Transverse colon (tissue), 4 donors: Measurements from ENCODE around the gene RUBCNL. TPM values are rescaled to one million over a fixed set of nuclear protein-coding genes. Genes with fewer than 3 reads are reported as not detected.
"Not testable (repeated sequence)": the region's sequence is repeated elsewhere in the genome, so short reads cannot be mapped to it uniquely, and the experiment has no call there.

ENCODE experiments used
- DNase-seq: peaks from one replicate; pipeline ENCODE4 v3.0.0-alpha.2; 2019
- H3K27ac ChIP-seq, 4 donors: fragments of 200-600 bp; sonication (generic); 2 replicates each; pipeline ENCODE4 v1.5.1; 2016 to 2018; ENCODE audit warnings: inconsistent platforms in 4 of 4
- H3K27me3 ChIP-seq: fragments of 200-600 bp; sonication (generic); 2 replicates; pipeline ENCODE4 v1.5.1; 2017; ENCODE audit warnings: inconsistent platforms
- H3K36me3 ChIP-seq, 4 donors: fragments of 200-600 bp; sonication (generic); 2 replicates each; pipeline ENCODE4 v1.5.1; 2017 to 2019; ENCODE audit warnings: inconsistent platforms in 4 of 4
- H3K4me1 ChIP-seq, 4 donors: fragments of 200-600 bp; sonication (generic); 2 replicates each; pipeline ENCODE4 v1.5.1; 2017 to 2020; ENCODE audit warnings: inconsistent platforms in 4 of 4
- H3K4me3 ChIP-seq, 4 donors: fragments of 200-600 bp; sonication (generic); 1 replicate in 1 of 4; 2 replicates in 3 of 4; pipeline versions ENCODE4 v1.5.1 to v1.6.1; 2017 to 2019; ENCODE audit warnings: inconsistent platforms in 4 of 4
- H3K9me3 ChIP-seq, 2 donors: fragments of 200-600 bp; sonication (generic); 2 replicates each; pipeline ENCODE4 v1.5.1; 2017 to 2019; ENCODE audit warnings: inconsistent platforms in 2 of 2
- EP300 ChIP-seq: sonication (generic); formaldehyde crosslinking; IDR thresholded peaks from one replicate; pipeline ENCODE4 v1.6.1; 2017; ENCODE audit warnings: antibody characterized with exemption, low read depth
- POLR2A ChIP-seq: fragments of 450-650 bp; IDR thresholded peaks from one replicate; pipeline ENCODE4 v1.6.1; 2016; ENCODE audit warnings: antibody characterized with exemption, mild to moderate bottlenecking, moderate library complexity
- POLR2AphosphoS5 ChIP-seq, 3 donors: sonication (generic); formaldehyde crosslinking; IDR thresholded peaks; one replicate each; pipeline ENCODE4 v1.6.1; 2016; ENCODE audit warnings: antibody characterized with exemption in 3 of 3
- WGBS, 2 donors: methylation state at CpG; one replicate each; pipeline ENCODE4 v1.1.5; 2018; ENCODE audit warnings: low coverage in 1 of 2; 5-methylcytosine and 5-hydroxymethylcytosine counted together
- in situ Hi-C, 4 donors: fragments of 200-750 bp; cut with MboI; loops; one replicate each; pipeline versions ENCODE4 v1.15.0 to v1.15.1; 2017; ENCODE audit warnings: low sequenced_read_pairs in 3 of 4, low pct_ligation_motif_present in 1 of 4, low pct_unique_long_range_greater_than_20kb in 1 of 4
- intact Hi-C: fragments of 100-400 bp; cut with DNase I; formaldehyde crosslinking; loops from one replicate; pipeline ENCODE4 v1.15.1; 2023; ENCODE audit warnings: low total_unique reads
- total RNA-seq, 4 donors: library from RNA; depleted of rRNA; stranded (reverse); fragments of >200 nt; gene quantifications; one replicate each; pipeline ENCODE4 v1.1.0, GENCODE V29; 2016
- TF ChIP-seq, protein P1 (sequence below), 5 experiments: fragments of 200-600 bp in 3 of 5; fragments of 450-650 bp in 2 of 5; sonication (generic) in 3 of 5; IDR thresholded peaks; 1 replicate in 2 of 5; 2 replicates in 3 of 5; pipeline ENCODE4 v1.5.1; 2016 to 2017; ENCODE audit warnings: antibody characterized with exemption in 5 of 5, inconsistent platforms in 3 of 5, mild to moderate bottlenecking in 2 of 5, moderate library complexity in 1 of 5

The RUBCNL gene
- total RNA-seq, 4 donors from 2014 or later = 2.8 to 27.2 (median 14.2) TPM

DNA sequence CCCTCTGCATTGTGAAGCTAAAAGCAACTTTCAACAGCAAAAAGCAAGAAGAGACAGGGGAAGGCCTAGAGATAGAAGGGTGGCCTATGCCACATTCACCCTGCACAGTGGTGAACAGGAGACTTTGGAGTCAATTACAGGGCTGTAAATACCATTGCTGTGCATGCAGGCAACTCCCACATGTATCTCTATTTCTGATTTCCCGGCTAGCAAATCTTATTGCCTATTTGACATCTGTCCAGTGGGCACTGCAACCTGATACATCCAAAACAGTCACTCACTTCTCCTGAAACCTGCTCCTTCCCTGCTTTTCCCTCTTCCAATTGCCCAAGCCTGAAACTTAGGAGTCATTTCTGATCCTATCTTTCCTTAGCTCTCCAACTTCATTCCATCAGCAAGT lies 13.4 kb downstream of the RUBCNL start:
- no peaks in the 10 kb centered on the region for H3K9me3 ChIP-seq
- intact Hi-C loops (no loop called here), in situ Hi-C loops (no loop called here)
- WGBS, 2 donors = 42 to 50% methylated on average over 1 of the region's 1 CpG
- no peaks in the 10 kb centered on the region for H3K27me3 ChIP-seq
- TF ChIP-seq POLR2A = peak; percentile 55
- peak in 2 of 3 donors; percentile 70 to 80 for TF ChIP-seq POLR2AphosphoS5 (IDR thresholded peaks at IDR 0.05)
- TF ChIP-seq EP300 = no peak
- no peaks in the 10 kb centered on the region for H3K36me3 ChIP-seq
- DNase-seq = peak; percentile 51
- peaks cover 0 to 69% (median 25%) of the 10 kb centered on the region in 4 donors for H3K4me1 ChIP-seq
- peak overlapping the region in 1 of 4 donors; percentile 18 for H3K4me3 ChIP-seq
- peak overlapping the region; percentile 79 to 82 (median 80) for H3K27ac ChIP-seq

DNA sequence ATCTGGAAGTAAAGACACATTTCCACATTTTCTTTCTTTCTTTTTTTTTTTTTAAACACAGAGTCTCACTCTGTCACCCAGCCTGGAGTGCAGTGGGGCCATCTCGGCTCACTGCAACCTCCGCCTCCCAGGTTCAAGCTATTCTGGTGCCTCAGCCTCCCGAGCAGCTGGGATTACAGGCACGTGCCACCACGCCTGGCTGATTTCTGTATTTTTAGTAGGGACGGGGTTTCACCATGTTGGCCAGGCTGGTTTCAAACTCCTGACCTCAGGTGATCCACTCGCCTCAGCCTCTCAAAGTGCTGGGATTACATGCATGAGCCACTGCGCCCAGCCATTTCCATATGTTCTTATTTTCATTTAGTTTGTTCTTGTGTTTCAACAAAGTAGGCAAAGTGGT lies 14.1 kb downstream of the RUBCNL start:
- H3K9me3 ChIP-seq, in situ Hi-C loops, H3K36me3 ChIP-seq, H3K27me3 ChIP-seq, intact Hi-C loops, DNase-seq: not testable (repeated sequence)
- peak overlapping the region in 1 of 4 donors; percentile 18 for H3K4me3 ChIP-seq
- peaks cover 0 to 70% (median 23%) of the 10 kb centered on the region in 4 donors for H3K4me1 ChIP-seq
- peak overlapping the region; percentile 79 to 82 (median 80) for H3K27ac ChIP-seq
- WGBS, 2 donors = 57 to 83% methylated on average over 1 to 8 of the region's 8 CpGs

DNA sequence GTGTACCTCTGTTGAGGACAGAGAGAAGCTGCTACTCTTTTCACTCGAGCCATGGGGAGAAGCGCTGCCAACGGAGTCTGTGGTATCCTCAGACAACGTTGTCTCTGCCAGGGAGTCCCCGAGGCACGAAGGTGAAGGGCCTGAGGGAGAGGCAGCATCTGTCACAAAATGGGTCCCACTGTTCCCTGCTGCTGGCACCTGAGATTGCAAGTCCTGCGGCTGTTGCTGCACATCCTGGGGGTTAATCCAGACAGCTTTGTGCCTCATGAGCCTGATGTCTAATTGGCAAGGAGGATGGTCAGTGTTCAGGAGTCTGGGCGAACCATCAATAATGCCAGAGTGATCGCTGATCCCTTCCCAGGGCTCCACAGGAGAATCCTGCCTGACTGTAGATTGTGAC lies 15.0 kb downstream of the RUBCNL start:
- Histone ChIP-seq H3K27me3 (no peaks in the 10 kb centered on the region), H3K36me3 (no peaks in the 10 kb centered on the region), H3K27ac (peak overlapping the region in 1 of 4 donors; percentile 82), H3K9me3 (no peaks in the 10 kb centered on the region), H3K4me1 (peaks cover 0 to 62% (median 21%) of the 10 kb centered on the region in 4 donors), H3K4me3 (no peak overlapping the region)
- TF ChIP-seq POLR2A (no peak), POLR2AphosphoS5 (IDR thresholded peaks at IDR 0.05) (no peak), EP300 (no peak)
- TF ChIP-seq, protein P1, sequence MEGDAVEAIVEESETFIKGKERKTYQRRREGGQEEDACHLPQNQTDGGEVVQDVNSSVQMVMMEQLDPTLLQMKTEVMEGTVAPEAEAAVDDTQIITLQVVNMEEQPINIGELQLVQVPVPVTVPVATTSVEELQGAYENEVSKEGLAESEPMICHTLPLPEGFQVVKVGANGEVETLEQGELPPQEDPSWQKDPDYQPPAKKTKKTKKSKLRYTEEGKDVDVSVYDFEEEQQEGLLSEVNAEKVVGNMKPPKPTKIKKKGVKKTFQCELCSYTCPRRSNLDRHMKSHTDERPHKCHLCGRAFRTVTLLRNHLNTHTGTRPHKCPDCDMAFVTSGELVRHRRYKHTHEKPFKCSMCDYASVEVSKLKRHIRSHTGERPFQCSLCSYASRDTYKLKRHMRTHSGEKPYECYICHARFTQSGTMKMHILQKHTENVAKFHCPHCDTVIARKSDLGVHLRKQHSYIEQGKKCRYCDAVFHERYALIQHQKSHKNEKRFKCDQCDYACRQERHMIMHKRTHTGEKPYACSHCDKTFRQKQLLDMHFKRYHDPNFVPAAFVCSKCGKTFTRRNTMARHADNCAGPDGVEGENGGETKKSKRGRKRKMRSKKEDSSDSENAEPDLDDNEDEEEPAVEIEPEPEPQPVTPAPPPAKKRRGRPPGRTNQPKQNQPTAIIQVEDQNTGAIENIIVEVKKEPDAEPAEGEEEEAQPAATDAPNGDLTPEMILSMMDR (IDR thresholded peaks at IDR 0.05) = no peak
- DNase-seq = no peak
- WGBS, 2 donors = 86% methylated on average over 9 of the region's 9 CpGs; no CpG with 5 or more reads in 1 of the 2 donors
- in situ Hi-C loops = no loop called here
- intact Hi-C loops = no loop called here

DNA sequence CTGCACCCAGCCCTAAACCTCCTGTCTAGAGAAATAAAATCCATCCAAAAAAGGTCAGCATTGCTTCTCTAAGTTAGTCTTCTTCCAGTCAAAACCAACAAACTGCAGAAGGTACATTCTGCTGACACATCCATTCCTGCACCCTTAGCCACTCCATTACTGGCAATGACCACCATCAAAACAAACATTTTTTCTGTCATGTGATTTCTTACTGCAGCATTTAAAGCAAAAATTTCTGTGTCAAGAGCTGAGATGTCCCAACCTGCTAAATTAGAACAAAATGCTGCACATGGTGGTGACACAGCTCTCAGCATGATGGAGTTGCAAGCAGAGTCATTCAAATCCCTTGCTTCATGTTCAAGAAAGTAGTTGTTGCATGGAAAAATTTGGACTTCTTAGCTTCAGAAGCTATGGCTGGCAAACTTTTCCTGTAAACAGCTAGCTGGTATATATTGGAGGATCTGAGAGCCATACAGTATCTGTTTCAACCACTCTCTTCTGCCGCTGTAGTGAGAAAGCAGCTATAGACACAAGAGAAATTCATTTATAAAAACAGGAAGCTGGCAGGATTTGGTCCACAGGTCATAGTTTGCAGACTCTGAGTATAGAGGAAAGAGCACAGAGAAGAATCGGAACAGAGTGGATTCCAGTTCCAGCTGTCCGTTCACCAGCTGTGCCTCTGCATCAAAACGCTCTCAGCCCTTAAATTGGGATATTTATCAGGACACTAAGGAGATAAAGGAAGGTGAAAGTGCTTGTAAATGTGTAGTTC lies 17.4 kb downstream of the RUBCNL start:
- Histone ChIP-seq H3K36me3 (no peaks in the 10 kb centered on the region), H3K4me3 (no peak overlapping the region), H3K9me3 (no peaks in the 10 kb centered on the region), H3K27ac (peak overlapping the region in 3 of 4 donors; percentile 1 to 46 (median 42)), H3K27me3 (no peaks in the 10 kb centered on the region), H3K4me1 (peaks cover 0 to 47% (median 19%) of the 10 kb centered on the region in 4 donors)
- in situ Hi-C loops = no loop called here
- intact Hi-C loops = no loop called here
- 26 to 27% methylated on average over 3 to 4 of the region's 4 CpGs for WGBS, 2 donors
- peak in 2 of 3 donors; percentile 12 to 15 for TF ChIP-seq POLR2AphosphoS5 (IDR thresholded peaks at IDR 0.05)
- TF ChIP-seq EP300 = no peak
- DNase-seq = no peak

DNA sequence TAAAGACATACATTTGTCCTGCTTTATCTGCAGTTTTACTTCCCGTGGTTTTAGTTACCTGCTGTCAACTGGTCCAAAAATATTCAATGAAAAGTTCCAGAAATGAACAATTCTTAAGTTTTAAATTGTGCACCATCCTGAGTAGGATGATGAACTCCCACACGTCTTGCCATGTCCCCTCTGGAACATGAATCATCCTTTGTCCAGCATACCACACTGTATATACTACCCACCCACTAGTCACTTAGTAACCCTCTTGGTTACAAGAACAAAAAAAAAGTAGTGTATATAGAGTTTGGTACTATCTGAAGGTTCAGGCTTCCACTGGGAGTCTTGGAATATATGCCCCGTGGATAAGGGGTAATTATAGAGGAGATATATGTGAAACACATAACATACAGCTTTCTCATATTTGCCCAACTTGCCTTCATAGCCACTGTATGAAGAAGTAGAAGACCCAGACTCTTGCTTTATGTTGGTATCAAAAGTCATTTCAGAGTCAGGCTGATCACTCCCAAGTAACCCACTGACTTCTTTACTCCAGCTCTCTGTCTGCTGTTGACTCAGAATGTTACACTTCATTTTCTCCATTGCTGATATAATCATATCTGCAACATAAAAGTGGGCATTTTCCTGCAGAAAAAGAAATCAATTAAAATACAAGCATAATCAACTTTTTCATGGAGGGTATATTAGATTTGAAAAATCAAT lies 19.3 kb downstream of the RUBCNL start:
- intact Hi-C loops (no loop called here), in situ Hi-C loops (no loop called here)
- DNase-seq = no peak
- Histone ChIP-seq H3K9me3 (no peaks in the 10 kb centered on the region), H3K4me1 (peaks cover 0 to 32% (median 7%) of the 10 kb centered on the region in 4 donors), H3K36me3 (no peaks in the 10 kb centered on the region), H3K27ac (no peak overlapping the region), H3K27me3 (no peaks in the 10 kb centered on the region), H3K4me3 (no peak overlapping the region)
- TF ChIP-seq, protein P1 (IDR thresholded peaks at IDR 0.05) = no peak
- TF ChIP-seq POLR2AphosphoS5 (IDR thresholded peaks at IDR 0.05) (no peak), POLR2A (no peak), EP300 (no peak)
- WGBS, 2 donors = 82 to 83% methylated on average over 2 to 3 of the region's 3 CpGs
